HG02870 (cell line): ENCODE results near the gene HOXB7.
A peak's percentile ranks its signal among the peaks of the same experiment; 100 is the strongest.

Experiments used
- ATAC-seq: cut with Tn5 transposase; IDR thresholded peaks from one replicate; pipeline ENCODE4 v1.9.1; 2021; ENCODE audit warnings: mild to moderate bottlenecking, moderate library complexity; ENCODE audit not compliant: unreplicated experiment

The HOXB7 gene

GRCh38 chr17:48583708-48584222 lies 27.1 kb downstream of the HOXB7 start:
- no peak for ATAC-seq

DNA sequence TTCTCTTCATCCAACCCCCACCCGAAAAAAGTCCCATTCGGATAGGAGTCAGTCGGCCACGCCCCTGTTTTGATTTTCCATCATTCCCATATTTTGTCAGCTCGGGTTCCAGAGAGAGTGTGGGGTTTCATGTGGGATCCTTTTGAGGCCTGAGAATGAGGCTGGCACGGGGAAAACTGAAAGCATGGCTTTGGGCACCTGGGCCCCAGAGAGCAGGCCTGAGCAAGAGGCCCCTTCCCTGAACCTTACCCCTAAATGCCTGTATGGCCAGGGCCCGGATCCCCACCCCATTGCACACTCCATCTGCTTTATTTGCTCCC lies 28.1 kb downstream of the HOXB7 start:
- ATAC-seq = no peak

DNA sequence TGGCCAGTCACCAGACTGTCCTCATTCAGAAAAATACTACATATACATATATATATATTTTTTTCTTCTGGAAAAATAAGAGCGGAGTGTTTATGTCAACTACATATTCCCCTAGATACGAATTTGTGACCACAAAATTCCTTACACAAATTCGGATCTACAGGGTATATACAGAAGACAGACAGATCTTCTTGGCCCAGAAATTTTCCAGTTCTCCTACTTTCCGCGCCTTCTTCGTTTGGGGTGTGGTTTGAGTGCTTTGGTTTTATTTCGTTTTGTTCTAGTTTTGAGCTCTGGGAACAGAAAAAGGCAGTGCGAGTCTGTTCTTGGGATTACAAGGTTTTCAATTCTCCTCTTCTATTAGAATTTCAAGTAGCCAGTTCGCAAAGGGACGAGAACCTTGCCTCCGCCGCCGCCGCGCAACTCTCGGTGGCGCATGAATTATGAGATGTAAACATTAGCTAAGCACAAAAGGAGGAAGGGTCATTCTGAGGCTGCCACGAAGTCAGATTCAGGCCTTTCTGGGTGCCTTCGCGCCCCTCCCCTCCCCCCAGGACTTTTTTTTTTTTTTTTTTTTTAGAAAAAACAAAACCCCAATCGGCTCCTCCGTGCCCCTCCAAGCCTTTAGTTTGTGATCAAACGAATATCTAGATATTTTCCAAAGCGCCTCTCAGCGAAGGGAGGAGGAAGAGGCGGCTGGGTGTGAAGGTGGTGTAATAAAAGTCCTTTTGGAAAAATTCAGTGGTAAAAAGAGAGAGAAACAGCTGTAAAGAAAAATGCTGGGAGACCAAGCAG lies 30.9 kb downstream of the HOXB7 start:
- ATAC-seq = no peak

- no peak for ATAC-seq
Measured at GRCh38 chr17:48579471-48579759, 31.4 kb downstream of the HOXB7 start.

DNA sequence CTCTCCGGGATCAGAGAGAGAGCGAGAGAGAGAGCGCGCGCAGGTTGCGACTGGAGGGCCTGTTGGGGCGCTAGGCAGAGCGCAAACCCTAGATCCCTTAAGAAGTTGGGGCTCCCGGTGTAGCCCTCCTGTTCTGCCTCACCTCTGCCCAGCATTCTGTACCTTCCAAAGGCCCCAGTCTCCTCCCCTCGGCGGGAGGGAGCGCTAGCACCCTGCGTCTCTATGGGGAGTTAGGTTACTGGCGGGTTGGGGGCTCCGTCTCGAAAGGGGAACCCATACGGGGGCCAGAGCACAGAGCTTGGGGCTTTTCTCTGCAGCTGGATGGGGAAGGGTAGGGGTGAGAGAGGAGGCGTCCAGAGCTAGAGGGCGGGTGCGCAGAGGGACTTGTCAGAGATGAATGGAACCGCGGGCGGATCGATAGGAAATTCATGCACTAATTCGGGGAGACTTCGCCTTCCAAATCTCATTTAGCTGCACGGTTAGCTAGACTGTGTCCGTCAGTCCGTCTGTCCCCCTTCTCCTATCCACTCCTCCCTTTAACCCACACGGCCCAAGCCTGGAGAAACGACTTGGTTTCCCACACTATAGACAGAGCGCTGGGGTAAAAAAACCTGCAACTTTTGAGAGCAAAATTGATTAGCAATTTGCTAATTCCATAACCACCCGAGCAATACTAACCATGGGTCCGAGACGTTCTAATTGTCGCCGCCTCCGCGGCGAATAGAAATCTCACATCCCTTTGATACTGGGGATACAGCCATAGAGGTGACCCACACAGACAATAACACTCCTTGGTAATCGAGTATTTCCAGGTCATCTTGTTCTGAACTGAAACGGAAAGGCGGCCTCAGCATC lies 32.0 kb downstream of the HOXB7 start:
- peak; percentile 22 for ATAC-seq

DNA sequence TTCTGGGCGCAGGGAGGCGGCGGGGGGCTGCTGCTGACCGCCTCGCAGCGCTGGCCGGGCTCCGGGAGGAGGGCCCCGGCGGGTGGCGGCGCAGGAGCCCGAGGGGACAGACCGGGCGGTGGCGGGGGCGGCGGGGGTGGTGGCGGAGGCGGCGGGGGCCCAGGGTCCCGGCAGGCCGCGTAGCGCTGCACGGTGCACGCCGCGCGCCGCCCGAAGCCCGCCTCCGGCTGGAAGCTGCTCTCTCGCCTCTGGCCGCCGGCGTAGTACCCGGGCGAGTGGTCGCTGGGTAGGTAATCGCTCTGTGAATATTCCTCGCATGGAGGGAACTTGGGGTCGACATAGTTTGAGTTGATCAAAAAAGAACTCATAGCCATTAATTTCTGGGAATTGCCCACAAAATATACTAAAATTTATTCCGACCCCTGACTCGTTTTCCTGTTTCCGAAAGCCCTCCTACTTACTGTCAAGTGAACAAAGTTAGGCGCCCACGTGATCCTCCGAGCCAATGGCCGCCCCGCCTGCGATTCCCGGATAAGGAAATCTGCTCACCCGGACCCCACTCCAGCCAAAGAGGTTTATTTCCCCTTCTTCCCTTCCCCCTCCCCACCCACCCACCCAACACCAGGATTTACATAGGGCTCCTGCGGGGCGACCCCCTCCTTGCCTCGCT lies 32.7 kb downstream of the HOXB7 start, which contains the start of gene HOXB4:
Gene HOXB4, minus strand, starts transcription at position 405 of the 670 bp plus-strand sequence. Its CDS starts 31 bp downstream, at position 374.
- peak; percentile 69 for ATAC-seq

DNA sequence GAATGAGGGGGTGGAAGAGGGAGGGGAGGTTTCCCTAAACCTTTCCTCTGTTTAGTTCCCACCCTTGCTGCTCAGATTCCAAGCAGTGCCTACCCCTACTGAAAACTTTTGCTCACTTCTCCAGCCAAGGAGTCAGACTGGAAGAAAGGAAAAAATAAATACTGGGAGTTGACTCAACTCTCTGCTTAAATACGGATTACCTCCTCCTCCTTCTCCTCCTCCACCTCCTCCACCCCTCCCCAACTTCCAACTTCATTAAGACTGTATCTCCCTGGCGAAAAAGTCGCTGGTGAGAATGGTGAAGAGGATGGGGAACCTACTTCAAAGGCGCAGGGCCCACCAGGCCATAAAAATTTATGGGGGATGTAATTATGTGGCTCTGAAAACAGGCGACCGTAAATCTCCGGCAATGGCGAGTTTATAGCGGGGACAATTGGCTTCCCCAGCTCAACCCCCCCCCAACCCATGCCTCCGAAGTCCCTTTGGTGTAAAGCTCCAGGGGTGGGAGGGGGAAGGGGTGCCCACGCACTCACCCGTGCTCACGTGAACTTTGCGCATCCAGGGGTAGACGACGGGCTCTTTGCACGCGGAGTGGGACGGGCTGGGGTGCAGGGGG lies 33.4 kb downstream of the HOXB7 start:
- no peak for ATAC-seq

DNA sequence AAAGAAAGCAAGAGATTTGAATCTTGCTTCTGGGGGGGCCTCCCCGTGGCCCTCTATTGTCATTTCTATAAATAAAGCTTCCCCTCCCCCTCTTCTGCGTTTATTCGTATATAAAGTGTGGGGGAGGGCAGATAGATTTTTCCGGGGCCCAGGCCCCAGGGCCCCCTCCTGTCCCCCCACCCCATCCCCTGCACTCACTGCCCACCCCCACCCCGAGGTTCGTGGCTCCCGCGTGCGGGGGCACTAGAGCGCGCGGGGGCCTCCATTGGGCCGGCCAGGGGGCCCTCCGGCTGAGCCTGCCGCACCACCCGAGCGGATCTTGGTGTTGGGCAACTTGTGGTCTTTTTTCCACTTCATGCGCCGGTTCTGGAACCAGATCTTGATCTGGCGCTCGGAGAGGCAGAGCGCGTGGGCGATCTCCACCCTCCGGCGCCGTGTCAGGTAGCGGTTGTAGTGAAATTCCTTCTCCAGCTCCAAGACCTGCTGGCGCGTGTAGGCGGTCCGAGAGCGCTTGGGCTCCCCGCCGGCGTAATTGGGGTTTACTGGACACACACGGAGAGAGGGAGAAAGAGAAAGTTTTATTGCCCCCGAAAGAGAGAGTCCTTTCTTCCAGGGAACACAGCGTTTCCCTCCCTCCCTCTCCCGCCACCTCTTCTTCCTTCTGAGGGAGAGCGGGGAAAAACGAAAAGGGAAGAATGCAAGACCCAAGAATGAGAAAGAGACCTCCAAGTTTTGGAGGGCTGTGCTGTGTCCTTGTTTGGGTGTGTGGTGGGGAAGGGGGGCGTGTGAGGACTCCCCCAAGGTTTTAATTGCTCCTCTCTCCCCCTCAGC lies 34.1 kb downstream of the HOXB7 start:
- ATAC-seq = no peak

GRCh38 chr17:48575673-48576478 lies 34.9 kb downstream of the HOXB7 start:
- ATAC-seq = no peak

DNA sequence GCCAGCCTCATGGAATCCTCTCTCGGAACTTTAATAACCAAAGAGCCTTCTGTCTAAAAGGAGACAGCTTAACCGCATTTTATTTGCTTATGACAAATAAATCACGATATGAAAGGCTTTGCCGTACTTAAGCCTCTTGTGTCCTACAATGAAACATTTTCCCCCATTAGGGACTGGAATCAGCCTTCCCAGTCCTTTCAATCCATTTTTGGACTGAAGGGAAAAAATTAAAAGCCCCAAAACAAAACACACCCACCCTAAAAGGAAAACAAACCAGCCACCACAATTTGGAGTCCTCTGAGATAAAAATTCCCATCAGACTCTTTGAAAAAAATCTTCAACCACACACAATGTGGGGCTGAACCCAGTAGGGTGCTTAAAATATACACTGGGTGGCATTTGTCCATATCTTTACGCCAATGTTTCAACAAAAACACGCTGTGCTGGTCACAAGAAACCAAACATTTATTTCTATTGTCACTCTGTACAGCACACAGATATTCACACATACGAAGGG lies 35.7 kb downstream of the HOXB7 start:
- no peak for ATAC-seq

- ATAC-seq = no peak
Measured at GRCh38 chr17:48574505-48575065, 36.2 kb downstream of the HOXB7 start.

- ATAC-seq = no peak
Measured at GRCh38 chr17:48571826-48572417, 38.9 kb downstream of the HOXB7 start.

GRCh38 chr17:48571024-48571818 lies 39.6 kb downstream of the HOXB7 start:
- no peak for ATAC-seq

- ATAC-seq = no peak
Measured at GRCh38 chr17:48570325-48571023, 40.3 kb downstream of the HOXB7 start.

- no peak for ATAC-seq
Measured at GRCh38 chr17:48569674-48570324, 41.0 kb downstream of the HOXB7 start.

GRCh38 chr17:48569240-48569582 lies 41.6 kb downstream of the HOXB7 start:
- no peak for ATAC-seq
